ENCODE measurements around the gene PATZ1. TPM values are rescaled to one million over a fixed set of nuclear protein-coding genes. Genes with fewer than 3 reads are reported as not detected.

The PATZ1 gene
- total RNA-seq, 1 experiment from 2014 or later: 120 TPM

GRCh38 chr22:31377612-31378011 lies 31.5 kb upstream of the PATZ1 start:
- WGBS (ENCODE audit: extremely low coverage, insufficient read length, low lambda C conversion rate): no CpG with 5 or more reads among the region's 3 CpGs
- H2BK120ac ChIP-seq (ENCODE audit: low read depth, low read length, poor library complexity, severe bottlenecking): no peak overlapping the region
- H3K9ac ChIP-seq (ENCODE audit: extremely low read depth, insufficient read length, low read length): no peak overlapping the region
- H3K18ac ChIP-seq (ENCODE audit: insufficient read length, low read depth, low read length): no peak overlapping the region
- H4K91ac ChIP-seq (ENCODE audit: insufficient read length, low read depth, low read length): no peak overlapping the region
- H3K27ac ChIP-seq (ENCODE audit: insufficient read length, low read depth, low read length): no peak overlapping the region
- H3K4ac ChIP-seq (ENCODE audit: low read depth, low read length): no peak overlapping the region
- H2BK5ac ChIP-seq (ENCODE audit: insufficient read length, low read length): no peak overlapping the region
- no peaks in the 10 kb centered on the region for H3K4me1 ChIP-seq (ENCODE audit: insufficient read depth, low read length)
- no peak overlapping the region for H2AK5ac ChIP-seq (ENCODE audit: insufficient read length, low read length)
- H3K27me3 ChIP-seq (ENCODE audit: insufficient read depth, low read length): no peaks in the 10 kb centered on the region
- H4K20me1 ChIP-seq (ENCODE audit: control insufficient read depth, insufficient read depth, insufficient read length): no peaks in the 10 kb centered on the region
- no peaks in the 10 kb centered on the region for H3K36me3 Mint-ChIP-seq (ENCODE audit: insufficient read depth in 1 of 3, low read depth in 3 of 3)
- H2BK20ac ChIP-seq (ENCODE audit: low read depth, low read length, poor library complexity, severe bottlenecking): no peak overlapping the region
- H3K27me3 Mint-ChIP-seq (ENCODE audit: low read depth): no peaks in the 10 kb centered on the region; the same call in 1 of the 2 replicates
- H3K56ac ChIP-seq (ENCODE audit: insufficient read length, low read depth, low read length): no peak overlapping the region
- H3K23ac ChIP-seq (ENCODE audit: insufficient read length, low read depth, low read length): no peak overlapping the region
- no peaks in the 10 kb centered on the region for H3K79me1 ChIP-seq (ENCODE audit: insufficient read depth, low read depth, low read length, poor library complexity, severe bottlenecking)
- H3K4me2 ChIP-seq (ENCODE audit: insufficient read depth, insufficient read length, low read length): no peak overlapping the region
- H3K79me2 ChIP-seq (ENCODE audit: insufficient read depth, low read length): no peaks in the 10 kb centered on the region
- no peak overlapping the region for H4K8ac ChIP-seq (replicated peaks; ENCODE audit: insufficient read length, low read depth, low read length)
- no peak overlapping the region for H3K4me3 Mint-ChIP-seq
- H3K14ac ChIP-seq (ENCODE audit: insufficient read depth, low read length): no peak overlapping the region
- no peak overlapping the region; a peak in 1 of 7 replicates for H3K27ac Mint-ChIP-seq
- TF ChIP-seq CTCF (conservative IDR thresholded peaks at IDR 0.05): no peak
- H3K9me3 Mint-ChIP-seq: no peaks in the 10 kb centered on the region
- peaks cover 0 to 2% of the 10 kb centered on the region in 2 experiments; a peak in 1 of 4 replicates for H3K4me1 Mint-ChIP-seq
- no peak overlapping the region for H2BK12ac ChIP-seq (ENCODE audit: insufficient read length, low read depth, low read length)
- DNase-seq: no peak
- no peak overlapping the region for H4K5ac ChIP-seq (ENCODE audit: insufficient read length, low read depth, low read length)
- no peaks in the 10 kb centered on the region for H3K9me3 ChIP-seq (ENCODE audit: control insufficient read depth, low read depth, low read length)
- no peaks in the 10 kb centered on the region for H3K23me2 ChIP-seq (ENCODE audit: insufficient read length, low read depth, low read length, poor library complexity, severe bottlenecking)
- H2AFZ ChIP-seq (ENCODE audit: low read length): no peak overlapping the region
- no peak overlapping the region for H2BK15ac ChIP-seq (ENCODE audit: low read depth, low read length)
- H3T11ph ChIP-seq (ENCODE audit: low read length): no peak overlapping the region
